Measurements from ENCODE around the gene STEAP3.

DNA sequence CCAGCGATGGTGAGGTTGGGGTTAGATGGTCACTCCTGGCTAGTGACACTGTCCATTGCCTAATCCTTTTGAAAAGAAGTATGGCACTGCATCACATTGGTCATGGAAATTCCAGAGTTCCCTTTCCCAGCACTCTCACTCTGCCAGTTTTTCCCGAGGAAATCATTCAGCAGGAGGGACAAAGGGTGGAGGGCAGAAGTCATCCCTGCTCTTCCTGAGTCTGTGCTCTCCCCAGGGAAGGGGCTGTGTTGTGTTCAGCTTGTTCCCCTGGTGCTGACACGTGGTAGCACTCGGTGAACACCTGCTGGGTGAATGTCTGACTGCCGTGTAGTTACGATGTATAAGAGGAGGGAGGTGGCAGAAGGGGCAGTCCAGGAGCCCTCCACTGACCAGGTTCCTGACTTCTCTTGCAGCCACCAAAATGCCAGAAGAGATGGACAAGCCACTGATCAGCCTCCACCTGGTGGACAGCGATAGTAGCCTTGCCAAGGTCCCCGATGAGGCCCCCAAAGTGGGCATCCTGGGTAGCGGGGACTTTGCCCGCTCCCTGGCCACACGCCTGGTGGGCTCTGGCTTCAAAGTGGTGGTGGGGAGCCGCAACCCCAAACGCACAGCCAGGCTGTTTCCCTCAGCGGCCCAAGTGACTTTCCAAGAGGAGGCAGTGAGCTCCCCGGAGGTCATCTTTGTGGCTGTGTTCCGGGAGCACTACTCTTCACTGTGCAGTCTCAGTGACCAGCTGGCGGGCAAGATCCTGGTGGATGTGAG is 21.6 kb downstream of the STEAP3 start:
- TF ChIP-seq, protein P1, sequence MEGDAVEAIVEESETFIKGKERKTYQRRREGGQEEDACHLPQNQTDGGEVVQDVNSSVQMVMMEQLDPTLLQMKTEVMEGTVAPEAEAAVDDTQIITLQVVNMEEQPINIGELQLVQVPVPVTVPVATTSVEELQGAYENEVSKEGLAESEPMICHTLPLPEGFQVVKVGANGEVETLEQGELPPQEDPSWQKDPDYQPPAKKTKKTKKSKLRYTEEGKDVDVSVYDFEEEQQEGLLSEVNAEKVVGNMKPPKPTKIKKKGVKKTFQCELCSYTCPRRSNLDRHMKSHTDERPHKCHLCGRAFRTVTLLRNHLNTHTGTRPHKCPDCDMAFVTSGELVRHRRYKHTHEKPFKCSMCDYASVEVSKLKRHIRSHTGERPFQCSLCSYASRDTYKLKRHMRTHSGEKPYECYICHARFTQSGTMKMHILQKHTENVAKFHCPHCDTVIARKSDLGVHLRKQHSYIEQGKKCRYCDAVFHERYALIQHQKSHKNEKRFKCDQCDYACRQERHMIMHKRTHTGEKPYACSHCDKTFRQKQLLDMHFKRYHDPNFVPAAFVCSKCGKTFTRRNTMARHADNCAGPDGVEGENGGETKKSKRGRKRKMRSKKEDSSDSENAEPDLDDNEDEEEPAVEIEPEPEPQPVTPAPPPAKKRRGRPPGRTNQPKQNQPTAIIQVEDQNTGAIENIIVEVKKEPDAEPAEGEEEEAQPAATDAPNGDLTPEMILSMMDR (IDR thresholded peaks at IDR 0.05), result no peak
- no peak for TF ChIP-seq POLR2A (IDR thresholded peaks at IDR 0.05)

All from body of pancreas (tissue), 4 donors.